ENCODE results near the gene RWDD3.

DNA sequence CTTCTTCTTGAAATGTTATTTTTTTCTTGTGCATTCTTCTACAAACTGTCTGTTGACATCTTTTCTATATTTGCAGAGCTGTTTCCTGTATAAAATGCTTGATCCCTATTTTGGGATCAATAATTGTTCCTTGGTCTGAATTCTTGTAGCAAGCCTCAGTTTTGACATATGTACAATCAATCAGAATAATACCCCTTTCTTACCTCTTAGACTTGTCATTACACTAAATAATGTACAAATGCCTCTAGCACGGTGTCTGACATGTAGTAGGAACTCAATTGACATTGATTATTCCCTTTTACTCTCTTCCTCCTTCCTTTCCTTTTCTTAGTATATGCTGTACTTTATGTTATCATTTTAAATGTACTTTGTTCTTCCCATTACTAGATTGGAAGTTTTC lies 25.2 kb downstream of the RWDD3 start:
- no peak for TF ChIP-seq POLR2AphosphoS5 (IDR thresholded peaks at IDR 0.05)
- TF ChIP-seq, protein P1, sequence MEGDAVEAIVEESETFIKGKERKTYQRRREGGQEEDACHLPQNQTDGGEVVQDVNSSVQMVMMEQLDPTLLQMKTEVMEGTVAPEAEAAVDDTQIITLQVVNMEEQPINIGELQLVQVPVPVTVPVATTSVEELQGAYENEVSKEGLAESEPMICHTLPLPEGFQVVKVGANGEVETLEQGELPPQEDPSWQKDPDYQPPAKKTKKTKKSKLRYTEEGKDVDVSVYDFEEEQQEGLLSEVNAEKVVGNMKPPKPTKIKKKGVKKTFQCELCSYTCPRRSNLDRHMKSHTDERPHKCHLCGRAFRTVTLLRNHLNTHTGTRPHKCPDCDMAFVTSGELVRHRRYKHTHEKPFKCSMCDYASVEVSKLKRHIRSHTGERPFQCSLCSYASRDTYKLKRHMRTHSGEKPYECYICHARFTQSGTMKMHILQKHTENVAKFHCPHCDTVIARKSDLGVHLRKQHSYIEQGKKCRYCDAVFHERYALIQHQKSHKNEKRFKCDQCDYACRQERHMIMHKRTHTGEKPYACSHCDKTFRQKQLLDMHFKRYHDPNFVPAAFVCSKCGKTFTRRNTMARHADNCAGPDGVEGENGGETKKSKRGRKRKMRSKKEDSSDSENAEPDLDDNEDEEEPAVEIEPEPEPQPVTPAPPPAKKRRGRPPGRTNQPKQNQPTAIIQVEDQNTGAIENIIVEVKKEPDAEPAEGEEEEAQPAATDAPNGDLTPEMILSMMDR (IDR thresholded peaks at IDR 0.05), result no peak
